GM23248 (cell line): ENCODE results near the gene NEUROD4. TPM values are rescaled to one million over a fixed set of nuclear protein-coding genes. Genes with fewer than 3 reads are reported as not detected.

Experiments used
- DNase-seq: peaks from one replicate; pipeline ENCODE4 v3.0.0-alpha.2; 2015
- H2AFZ ChIP-seq: fragments of 200-600 bp; sonication (generic); 2 replicates; pipeline ENCODE4 v1.6.1; 2016; ENCODE audit warnings: antibody characterized with exemption
- H3F3A ChIP-seq: fragments of 200-600 bp; sonication (generic); 2 replicates; pipeline ENCODE4 v1.6.1; 2016; ENCODE audit warnings: mild to moderate bottlenecking, antibody characterized with exemption, mixed run types; ENCODE audit not compliant: insufficient read depth
- H3K27ac ChIP-seq: fragments of 200-600 bp; sonication (generic); 2 replicates; pipeline ENCODE4 v1.5.1; 2016; ENCODE audit warnings: mild to moderate bottlenecking
- H3K27me3 ChIP-seq: fragments of 200-600 bp; sonication (generic); replicated peaks from 2 replicates; pipeline ENCODE4 v1.6.1; 2016; ENCODE audit warnings: mild to moderate bottlenecking; ENCODE audit not compliant: insufficient read depth
- H3K36me3 ChIP-seq: fragments of 200-600 bp; sonication (generic); 2 replicates; pipeline ENCODE4 v1.6.1; 2016; ENCODE audit warnings: low read depth, mild to moderate bottlenecking
- H3K4me1 ChIP-seq: fragments of 200-600 bp; sonication (generic); 2 replicates; pipeline ENCODE4 v1.6.1; 2016; ENCODE audit warnings: mild to moderate bottlenecking; ENCODE audit not compliant: insufficient read depth
- H3K4me2 ChIP-seq: fragments of 200-600 bp; sonication (generic); one replicate; pipeline ENCODE4 v1.6.1; 2016; ENCODE audit warnings: mild to moderate bottlenecking; ENCODE audit not compliant: unreplicated experiment
- H3K4me3 ChIP-seq: fragments of 200-600 bp; sonication (generic); 2 replicates; pipeline ENCODE4 v1.5.1; 2016; ENCODE audit warnings: mild to moderate bottlenecking
- H3K79me2 ChIP-seq: fragments of 200-600 bp; sonication (generic); 2 replicates; pipeline ENCODE4 v1.6.1; 2016; ENCODE audit warnings: mild to moderate bottlenecking; ENCODE audit not compliant: insufficient read depth
- H3K9ac ChIP-seq: fragments of 200-600 bp; sonication (generic); 2 replicates; pipeline ENCODE4 v1.6.1; 2016; ENCODE audit warnings: mild to moderate bottlenecking
- H3K9me2 ChIP-seq: fragments of 200-600 bp; sonication (generic); 2 replicates; pipeline ENCODE4 v1.6.1; 2016; ENCODE audit warnings: mixed run types, mild to moderate bottlenecking, moderate library complexity; ENCODE audit not compliant: insufficient read depth
- H3K9me3 ChIP-seq: fragments of 200-600 bp; sonication (generic); one replicate; pipeline ENCODE4 v1.6.1; 2017; ENCODE audit warnings: low read depth
- H4K20me1 ChIP-seq: fragments of 200-600 bp; sonication (generic); 2 replicates; pipeline ENCODE4 v1.6.0; 2016; ENCODE audit not compliant: insufficient read depth
- EZH2 ChIP-seq: fragments of 200-600 bp; sonication (generic); IDR thresholded peaks from 2 replicates; pipeline ENCODE4 v1.6.1; 2018; ENCODE audit warnings: antibody characterized with exemption, mild to moderate bottlenecking; ENCODE audit not compliant: insufficient read depth, poor library complexity, severe bottlenecking
- EZH2phosphoT487 ChIP-seq: fragments of 200-600 bp; sonication (generic); IDR thresholded peaks from 2 replicates; pipeline ENCODE4 v1.6.1; 2018; ENCODE audit warnings: antibody characterized with exemption, moderate library complexity, mild to moderate bottlenecking, low read depth; ENCODE audit not compliant: insufficient read depth
- WGBS, 2 experiments: methylation state at CpG; one replicate each; pipeline ENCODE4 v1.1.6; 2015 to 2017; ENCODE audit warnings: low lambda C conversion rate in 2 of 2, low coverage in 1 of 2; ENCODE audit errors: missing lambda C conversion rate in 2 of 2; 5-methylcytosine and 5-hydroxymethylcytosine counted together
- in situ Hi-C: fragments of 300-500 bp; cut with MboI; formaldehyde crosslinking; loops from 2 replicates; pipeline ENCODE4 v1.15.0; 2020
- polyA plus RNA-seq: library from polyadenylated mRNA; unstranded; fragments of >200 nt; fragmentation: Nextera tagmentation; extraction: Ambion mirVana; gene quantifications from 2 replicates; pipeline ENCODE4 v1.2.1, GENCODE V29; 2016
- total RNA-seq: library from RNA; depleted of rRNA; stranded (reverse); fragments of >200 nt; shearing (Covaris generic); gene quantifications from 2 replicates; pipeline ENCODE4 v1.2.3, GENCODE V29; 2014

Gene NEUROD4
- total and polyA plus RNA-seq, 2 experiments from 2014 or later = 0.04 TPM; not detected in 1

GRCh38 chr12:54975272-54975671, 44.5 kb upstream of the NEUROD4 start:
- peaks cover 23% of the 10 kb centered on the region for H3K4me1 ChIP-seq
- in situ Hi-C loops = no loop called here
- no peak for TF ChIP-seq EZH2
- TF ChIP-seq EZH2phosphoT487 = no peak
- no peak overlapping the region for H3K9ac ChIP-seq
- WGBS, 2 experiments = 12 to 13% methylated on average over 2 of the region's 2 CpGs
- DNase-seq = no peak
- H3K9me3 ChIP-seq = no peaks in the 10 kb centered on the region
- H3K27ac ChIP-seq = no peak overlapping the region
- no peaks in the 10 kb centered on the region for H3K36me3 ChIP-seq
- H3K27me3 ChIP-seq = peaks cover 14% of the 10 kb centered on the region; the same call in 1 of the 2 replicates
- no peak overlapping the region for H2AFZ ChIP-seq
- no peak overlapping the region for H3K4me3 ChIP-seq
- H3K79me2 ChIP-seq = no peaks in the 10 kb centered on the region
- H3F3A ChIP-seq = peaks cover 11% of the 10 kb centered on the region
- no peaks in the 10 kb centered on the region for H4K20me1 ChIP-seq
- no peak overlapping the region for H3K4me2 ChIP-seq
- H3K9me2 ChIP-seq = 0 out of 2 replicates have a peak, but pooled peaks cover 3% of the 10 kb centered on the region

- H3K4me2 ChIP-seq = no peak overlapping the region
- H3K79me2 ChIP-seq = no peaks in the 10 kb centered on the region
- 24 to 25% methylated on average over 6 of the region's 6 CpGs for WGBS, 2 experiments
- DNase-seq = no peak
- H3K36me3 ChIP-seq = no peaks in the 10 kb centered on the region
- no peaks in the 10 kb centered on the region for H3K9me3 ChIP-seq
- no peaks in the 10 kb centered on the region for H4K20me1 ChIP-seq
- TF ChIP-seq EZH2phosphoT487 (no peak), EZH2 (no peak)
- H3F3A ChIP-seq = peaks cover 11% of the 10 kb centered on the region
- no peak overlapping the region for H3K27ac ChIP-seq
- peaks cover 14% of the 10 kb centered on the region; the same call in 1 of the 2 replicates for H3K27me3 ChIP-seq
- no peak overlapping the region for H3K9ac ChIP-seq
- in situ Hi-C loops = no loop called here
- H3K4me1 ChIP-seq = peaks cover 23% of the 10 kb centered on the region
- H3K4me3 ChIP-seq = no peak overlapping the region
- 0 out of 2 replicates have a peak overlapping the region, but pooled peaks have one; percentile 46 for H2AFZ ChIP-seq
- 0 out of 2 replicates have a peak, but pooled peaks cover 3% of the 10 kb centered on the region for H3K9me2 ChIP-seq
Observed at GRCh38 chr12:54975875-54976274, 43.9 kb upstream of the NEUROD4 start.

GRCh38 chr12:54977155-54977554, 42.6 kb upstream of the NEUROD4 start:
- Histone ChIP-seq H3K27me3 (peaks cover 8% of the 10 kb centered on the region; the same call in 1 of the 2 replicates), H3K4me2 (peak overlapping the region; percentile 61), H3K4me1 (peaks cover 23% of the 10 kb centered on the region), H3K4me3 (peak overlapping the region; percentile 20; the same call in 1 of the 2 replicates), H3K79me2 (no peaks in the 10 kb centered on the region), H3K9me3 (no peaks in the 10 kb centered on the region), H3F3A (peaks cover 11% of the 10 kb centered on the region), H3K27ac (peak overlapping the region; percentile 68), H2AFZ (peak overlapping the region; percentile 4; the same call in 1 of the 2 replicates), H3K9me2 (0 out of 2 replicates have a peak, but pooled peaks cover 3% of the 10 kb centered on the region), H3K9ac (peak overlapping the region; percentile 58), H3K36me3 (no peaks in the 10 kb centered on the region), H4K20me1 (no peaks in the 10 kb centered on the region)
- DNase-seq = peak; percentile 93
- in situ Hi-C loops = no loop called here
- TF ChIP-seq EZH2 = no peak
- no peak for TF ChIP-seq EZH2phosphoT487
- WGBS, 2 experiments = 4 to 11% methylated on average over 3 of the region's 3 CpGs

- Histone ChIP-seq H4K20me1 (no peaks in the 10 kb centered on the region), H3K27ac (peak overlapping the region; percentile 68), H3K4me1 (peaks cover 23% of the 10 kb centered on the region), H3K4me2 (peak overlapping the region; percentile 61), H3K36me3 (no peaks in the 10 kb centered on the region), H3K9me2 (0 out of 2 replicates have a peak, but pooled peaks cover 3% of the 10 kb centered on the region), H3K79me2 (no peaks in the 10 kb centered on the region), H3K9ac (peak overlapping the region; percentile 19), H2AFZ (peak overlapping the region; percentile 4; the same call in 1 of the 2 replicates), H3K4me3 (0 out of 2 replicates have a peak overlapping the region, but pooled peaks have one; percentile 20), H3F3A (peaks cover 11% of the 10 kb centered on the region), H3K27me3 (peaks cover 1% of the 10 kb centered on the region; the same call in 1 of the 2 replicates), H3K9me3 (no peaks in the 10 kb centered on the region)
- TF ChIP-seq EZH2 (no peak), EZH2phosphoT487 (no peak)
- in situ Hi-C loops = no loop called here
- WGBS, 2 experiments = 61 to 73% methylated on average over 5 of the region's 5 CpGs
- no peak for DNase-seq
Observed at GRCh38 chr12:54977857-54978256, 41.9 kb upstream of the NEUROD4 start.
